HG02938 (cell line): ENCODE measurements around the gene SLC43A1.

Experiments
- ATAC-seq: cut with Tn5 transposase; IDR thresholded peaks from one replicate; pipeline ENCODE4 v1.9.1; 2021; ENCODE audit warnings: mild to moderate bottlenecking, moderate library complexity; ENCODE audit not compliant: unreplicated experiment

Gene SLC43A1

DNA sequence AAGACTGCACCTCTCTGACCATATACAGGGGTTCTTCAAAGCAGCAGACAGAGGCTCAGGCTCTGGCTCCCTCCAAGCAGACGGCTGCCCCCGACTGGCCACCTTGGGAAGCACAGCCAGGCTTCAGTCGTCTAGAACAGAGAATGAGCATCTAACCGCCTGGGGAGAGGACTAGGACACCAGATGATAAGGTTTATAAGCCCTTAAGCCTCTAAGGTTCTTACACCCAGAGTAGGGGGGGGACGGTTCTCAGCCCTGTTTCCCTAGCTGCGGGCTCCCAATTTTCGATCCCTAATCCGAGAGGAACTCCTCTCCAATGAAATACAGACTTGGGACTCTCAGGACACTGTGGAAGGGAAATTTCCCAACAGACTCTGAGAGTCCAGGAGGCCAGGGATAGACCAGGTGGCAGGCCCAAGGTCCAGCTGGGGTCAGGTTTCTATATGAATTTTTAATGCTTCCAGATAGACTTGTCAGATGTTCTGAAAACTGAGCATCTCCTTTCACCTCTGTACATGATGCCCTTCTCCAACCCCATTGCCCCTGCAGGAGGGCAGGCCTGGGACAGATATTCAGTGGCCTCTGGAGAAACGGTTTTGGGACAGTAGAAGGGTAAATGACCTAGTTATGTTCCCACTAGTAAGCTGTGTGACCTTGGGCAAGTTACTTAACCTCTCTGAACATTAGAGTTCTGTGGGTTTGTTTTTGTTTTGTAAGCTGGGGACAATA is 34.9 kb downstream of the SLC43A1 start:
- peak; percentile 27 for ATAC-seq

DNA sequence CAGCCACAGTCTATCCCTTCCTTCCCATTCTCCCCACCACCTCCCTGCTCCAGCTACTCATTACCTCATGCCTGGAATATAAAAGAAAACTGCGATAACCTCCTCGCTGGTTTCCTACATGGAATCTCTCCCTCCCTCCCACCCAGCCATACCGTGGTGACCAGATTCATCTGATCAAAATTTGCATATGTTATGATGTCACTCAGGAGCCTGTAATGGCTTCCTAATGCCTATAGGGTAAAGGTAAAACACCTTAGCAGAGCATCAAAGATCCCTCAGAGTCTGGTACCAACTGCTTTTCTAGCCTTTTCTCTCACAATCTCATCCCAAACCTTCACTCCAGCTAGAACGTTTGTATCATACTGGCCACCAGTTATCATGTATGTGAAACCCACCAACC is 35.6 kb downstream of the SLC43A1 start:
- no peak for ATAC-seq

DNA sequence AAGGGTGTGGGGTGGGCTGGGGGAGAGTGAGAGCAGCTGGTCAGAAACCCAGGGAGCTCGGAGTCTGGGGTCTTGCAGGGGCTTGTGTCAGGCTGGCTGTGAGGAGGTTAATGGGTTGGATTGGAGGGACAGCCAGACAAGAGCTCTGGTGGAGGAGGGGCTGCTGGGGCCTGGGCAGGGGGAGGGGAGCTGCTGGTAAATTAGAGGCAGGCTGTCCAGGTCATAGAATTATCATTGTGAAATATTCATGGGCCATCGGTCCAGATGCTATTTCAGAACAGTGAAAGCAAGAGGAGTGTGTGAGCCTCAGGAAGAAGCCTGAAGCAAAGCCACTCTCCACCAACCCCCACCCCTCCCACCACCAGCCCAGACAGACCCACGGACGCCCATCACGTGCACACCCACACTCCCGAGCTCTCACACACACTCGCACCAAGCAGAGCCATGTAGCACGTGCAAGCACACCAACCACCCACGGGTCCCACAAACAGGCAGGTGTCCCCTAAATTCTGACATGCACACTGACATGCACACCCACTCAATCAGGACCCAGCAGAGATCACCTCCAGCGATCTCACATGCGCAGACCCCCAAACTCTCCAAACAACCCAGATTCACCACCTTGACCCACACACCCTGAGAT is 36.4 kb downstream of the SLC43A1 start:
- ATAC-seq: no peak

DNA sequence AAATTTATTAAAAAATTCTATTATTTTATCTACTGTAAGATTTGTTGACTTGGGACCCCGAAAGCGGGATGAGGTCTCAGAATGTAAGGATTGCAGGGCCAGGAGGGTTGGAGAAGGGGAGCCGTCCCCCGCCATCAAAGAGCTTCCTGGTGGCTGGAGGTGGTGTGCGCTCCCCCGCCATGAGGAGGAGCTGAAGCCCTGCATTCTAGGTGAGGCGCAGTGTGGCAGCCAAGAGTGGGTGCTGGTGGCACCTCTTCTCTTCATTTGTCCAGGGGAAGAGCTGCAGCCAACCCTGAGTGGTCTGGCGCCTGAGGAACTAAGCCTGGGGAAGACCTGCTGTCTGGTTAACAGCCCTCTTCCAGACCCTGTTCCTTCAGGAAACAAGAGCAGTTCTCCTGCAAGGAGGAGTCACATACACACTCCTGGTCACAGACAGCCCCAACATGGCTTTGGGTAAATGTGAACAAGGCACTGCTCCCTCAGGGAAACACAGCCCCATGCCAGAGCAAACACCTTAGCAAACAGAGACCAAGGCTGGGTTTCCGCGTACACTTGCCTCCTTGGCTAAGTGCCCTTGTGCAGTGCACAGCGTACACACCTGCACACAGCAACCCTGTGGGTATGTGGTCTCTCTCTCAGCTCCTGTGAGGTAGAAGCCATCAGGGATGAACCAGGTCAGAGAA is 37.9 kb downstream of the SLC43A1 start:
- no peak for ATAC-seq

DNA sequence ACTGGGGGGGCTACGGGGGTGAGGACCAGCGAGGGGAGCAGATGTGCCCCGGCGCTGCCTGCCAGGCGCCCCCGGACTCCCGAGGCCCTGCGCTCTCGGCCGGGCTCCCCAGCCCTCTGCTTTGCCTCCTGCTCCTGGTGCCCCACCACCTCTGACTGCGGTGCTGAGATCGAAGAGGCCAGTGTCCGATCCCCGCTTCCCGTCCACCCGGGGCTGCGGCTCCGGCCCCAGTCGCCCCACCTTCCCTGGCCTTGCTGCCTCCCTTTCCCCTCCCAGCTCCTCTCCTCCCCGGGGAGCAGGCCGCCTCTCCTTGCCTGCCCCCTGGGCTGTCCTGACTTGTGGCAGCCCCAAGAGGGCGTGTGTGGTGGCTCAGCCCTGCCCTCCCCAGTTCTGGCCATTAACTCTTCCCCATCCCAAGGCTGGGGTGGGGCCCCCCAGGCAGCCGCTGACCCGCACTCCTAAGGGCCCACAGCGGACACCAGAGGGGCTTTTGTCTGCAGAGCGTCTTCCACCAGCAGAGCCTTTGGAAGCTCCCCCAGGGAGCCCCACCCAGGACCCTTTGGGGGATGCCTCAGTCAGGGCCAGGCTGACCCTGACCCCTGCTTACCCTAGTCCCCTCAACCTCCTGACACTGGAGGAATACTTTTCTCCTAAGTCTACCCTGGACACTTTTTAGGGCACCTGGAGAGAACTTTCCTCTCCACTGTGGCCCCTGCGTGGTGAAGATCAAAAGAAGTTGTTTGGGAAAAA is 38.6 kb downstream of the SLC43A1 start:
- peak; percentile 41 for ATAC-seq

DNA sequence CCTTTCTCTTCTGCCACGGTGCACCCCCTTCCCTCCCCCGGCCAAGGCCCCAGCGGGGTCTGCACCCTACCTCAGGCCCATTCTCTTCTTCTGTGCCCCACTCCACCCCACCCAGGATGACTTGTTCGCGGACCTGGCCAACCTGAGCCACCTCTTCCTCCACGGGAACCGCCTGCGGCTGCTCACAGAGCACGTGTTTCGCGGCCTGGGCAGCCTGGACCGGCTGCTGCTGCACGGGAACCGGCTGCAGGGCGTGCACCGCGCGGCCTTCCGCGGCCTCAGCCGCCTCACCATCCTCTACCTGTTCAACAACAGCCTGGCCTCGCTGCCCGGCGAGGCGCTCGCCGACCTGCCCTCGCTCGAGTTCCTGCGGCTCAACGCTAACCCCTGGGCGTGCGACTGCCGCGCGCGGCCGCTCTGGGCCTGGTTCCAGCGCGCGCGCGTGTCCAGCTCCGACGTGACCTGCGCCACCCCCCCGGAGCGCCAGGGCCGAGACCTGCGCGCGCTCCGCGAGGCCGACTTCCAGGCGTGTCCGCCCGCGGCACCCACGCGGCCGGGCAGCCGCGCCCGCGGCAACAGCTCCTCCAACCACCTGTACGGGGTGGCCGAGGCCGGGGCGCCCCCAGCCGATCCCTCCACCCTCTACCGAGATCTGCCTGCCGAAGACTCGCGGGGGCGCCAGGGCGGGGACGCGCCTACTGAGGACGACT is 39.3 kb downstream of the SLC43A1 start:
- peak; percentile 23 for ATAC-seq

DNA sequence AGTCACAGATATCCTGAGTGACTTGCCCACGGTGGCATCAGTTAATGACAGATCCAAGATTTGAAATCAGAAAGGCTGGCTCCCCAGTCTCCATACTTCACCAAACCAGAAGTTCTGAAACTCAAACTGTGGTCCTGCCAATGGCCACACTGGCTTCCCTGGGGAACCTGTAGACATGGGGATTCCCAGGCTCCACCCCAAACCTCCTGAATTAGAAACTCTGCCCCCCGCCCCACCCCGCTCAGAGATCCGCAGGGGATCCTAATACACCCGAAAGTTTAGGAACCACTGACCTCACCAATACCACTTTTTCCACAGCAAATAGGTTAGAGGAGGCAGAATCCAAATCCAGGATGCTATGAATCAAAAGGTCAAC is 39.8 kb downstream of the SLC43A1 start:
- ATAC-seq: no peak

DNA sequence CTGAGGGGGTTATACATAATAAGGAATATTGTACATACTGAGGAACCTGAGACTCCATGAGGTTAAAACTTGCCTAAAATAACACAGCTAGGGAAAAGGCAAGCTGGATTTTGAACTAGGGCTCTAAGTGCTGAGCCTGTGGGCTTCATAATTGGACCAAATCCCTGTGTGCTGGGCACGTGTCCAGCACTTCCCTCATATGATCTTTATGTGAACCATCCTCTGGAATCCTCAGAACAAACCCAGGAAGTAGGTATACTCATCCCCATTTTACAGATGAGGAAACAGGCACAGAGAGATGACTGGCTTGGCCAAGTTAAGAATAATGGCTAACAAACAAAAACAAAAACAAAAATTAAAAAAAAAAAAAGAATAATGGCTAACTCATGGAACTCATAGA is 40.3 kb downstream of the SLC43A1 start:
- ATAC-seq: no peak

DNA sequence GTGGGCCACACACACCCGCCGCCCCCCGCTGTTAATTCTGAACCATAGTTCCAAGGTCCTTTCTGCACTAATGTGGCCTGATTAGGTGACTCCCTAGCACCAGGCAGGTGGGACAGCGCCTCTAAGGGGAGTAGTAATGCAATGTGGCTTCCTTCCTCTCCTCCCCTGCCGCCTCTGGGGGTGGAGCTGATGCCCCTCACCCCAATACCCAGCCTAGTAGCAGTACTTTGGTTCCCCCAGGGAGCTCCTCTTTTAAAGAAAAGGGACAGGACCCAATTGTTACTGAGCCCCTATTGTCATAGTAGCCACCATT is 40.7 kb downstream of the SLC43A1 start:
- no peak for ATAC-seq

DNA sequence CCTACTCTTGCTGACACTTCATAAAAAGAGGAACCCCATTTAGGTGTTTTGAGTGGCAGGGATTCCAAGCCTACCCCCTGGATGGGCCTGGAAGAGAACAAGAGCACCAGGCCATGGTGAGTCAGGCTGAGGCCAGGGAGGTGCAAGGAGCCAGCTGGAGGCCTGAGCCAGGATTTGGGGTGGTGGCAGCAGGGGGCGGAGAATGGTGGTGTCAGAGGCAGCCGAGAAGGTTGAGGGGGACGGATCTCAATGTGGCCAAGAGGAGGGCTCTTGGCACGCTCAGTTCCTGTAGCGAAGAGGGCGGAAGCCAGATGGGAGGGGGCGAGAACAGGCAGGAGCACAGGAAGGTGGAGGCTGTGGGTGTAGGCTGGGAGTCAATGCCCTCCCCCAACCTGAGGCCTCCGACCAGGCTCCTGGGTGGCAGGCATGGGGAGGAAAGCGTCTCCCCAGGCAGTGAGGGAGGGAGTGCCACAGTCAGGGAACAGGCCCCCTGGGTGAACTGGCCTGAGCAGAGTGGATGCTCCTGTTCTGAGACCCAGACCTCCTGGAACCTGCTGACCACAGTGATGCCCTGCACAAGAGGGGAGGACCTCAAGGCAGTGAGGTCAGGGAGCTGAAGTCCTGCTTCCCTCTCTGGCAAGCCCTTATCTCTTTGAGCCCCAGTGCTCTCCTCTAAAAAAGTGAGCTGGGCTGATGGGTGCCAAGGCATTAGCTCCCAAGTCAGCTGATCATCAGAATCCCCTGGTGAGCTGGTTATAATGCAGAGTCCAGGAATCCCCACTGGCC is 41.3 kb downstream of the SLC43A1 start:
- ATAC-seq: peak; percentile 48

DNA sequence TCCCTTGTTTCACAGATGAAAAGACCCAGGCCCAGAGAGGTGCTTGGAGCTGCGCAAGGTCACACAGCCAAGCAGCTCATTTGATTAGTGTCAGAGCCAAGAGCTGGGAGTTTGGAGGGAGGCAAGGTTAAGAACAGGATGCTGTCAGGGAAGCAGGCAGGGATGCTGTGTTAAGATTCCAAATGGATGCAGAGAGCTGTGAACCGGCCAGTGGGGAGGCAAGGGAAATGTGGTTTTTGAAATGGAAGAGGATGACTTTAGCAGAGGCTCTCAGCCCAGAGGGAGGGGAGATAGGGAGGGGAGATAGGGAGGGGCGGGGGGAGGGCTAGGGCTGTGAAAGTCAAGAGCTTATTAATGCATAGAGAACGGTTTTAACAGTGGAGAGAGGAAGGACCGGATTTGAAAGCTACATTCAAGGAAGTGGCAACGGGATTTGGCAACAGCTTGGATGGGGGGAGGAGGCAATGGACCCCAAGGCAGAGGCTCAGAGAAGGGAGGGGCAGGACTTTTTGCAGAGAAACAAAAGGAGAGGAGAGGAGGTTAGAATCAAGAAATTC is 42.1 kb downstream of the SLC43A1 start:
- ATAC-seq: no peak

DNA sequence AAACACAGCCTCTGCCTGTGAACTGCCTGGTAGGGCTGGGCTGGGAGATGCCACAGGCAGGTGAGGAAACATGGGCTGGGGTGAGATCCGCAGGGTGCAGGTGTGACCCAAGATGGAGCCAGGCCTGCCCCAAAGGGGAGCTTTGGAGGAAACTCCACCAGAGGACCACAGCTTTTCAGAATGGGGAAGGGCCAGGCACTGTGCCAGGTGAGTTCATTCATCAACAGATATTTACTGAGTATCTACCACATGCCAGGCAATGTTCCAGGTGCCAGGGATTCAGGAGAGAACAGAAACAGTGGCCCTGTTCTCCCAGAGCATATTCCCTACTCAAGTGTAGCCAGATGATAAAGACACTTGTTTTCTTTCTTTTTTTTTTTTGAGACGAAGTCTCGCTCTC is 44.0 kb downstream of the SLC43A1 start:
- ATAC-seq: no peak

DNA sequence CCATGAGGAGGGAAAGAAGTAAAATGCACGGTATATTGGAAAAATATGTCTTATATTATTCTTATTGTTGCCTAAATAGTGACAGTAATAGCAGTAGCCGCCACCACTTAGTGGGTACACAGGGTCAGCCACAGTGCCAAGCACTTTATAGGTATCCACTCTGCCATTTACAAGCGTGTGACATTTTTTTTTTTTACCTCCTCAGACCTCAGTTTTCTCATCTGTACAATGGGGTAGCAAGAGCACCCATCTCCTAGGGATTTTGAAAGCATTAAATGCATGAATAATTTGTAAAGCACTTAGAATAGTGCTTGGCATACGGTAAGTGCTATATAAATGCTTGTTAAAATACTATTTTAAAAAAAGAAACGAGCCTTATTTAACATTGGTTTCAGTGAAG is 46.2 kb downstream of the SLC43A1 start:
- ATAC-seq: no peak

DNA sequence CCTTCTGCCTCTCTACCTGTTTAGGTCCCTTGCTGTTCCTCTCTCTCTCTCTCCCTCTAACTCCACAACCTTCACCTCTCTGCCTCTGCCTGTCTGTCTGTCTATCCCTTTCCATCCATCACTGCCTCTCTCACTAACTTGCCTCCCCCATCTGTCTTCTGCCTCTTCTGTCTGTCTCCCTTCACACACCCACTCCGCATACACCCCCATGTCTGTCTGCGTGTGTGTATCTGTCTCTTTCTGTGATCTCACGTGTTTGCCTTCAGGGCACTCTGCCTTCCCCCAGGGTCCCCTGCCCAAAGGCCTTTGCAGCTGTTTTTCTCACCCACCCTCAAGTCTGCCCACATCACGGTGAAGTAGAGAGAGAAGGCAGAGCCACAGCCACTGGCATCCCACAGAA is 47.2 kb downstream of the SLC43A1 start:
- no peak for ATAC-seq

DNA sequence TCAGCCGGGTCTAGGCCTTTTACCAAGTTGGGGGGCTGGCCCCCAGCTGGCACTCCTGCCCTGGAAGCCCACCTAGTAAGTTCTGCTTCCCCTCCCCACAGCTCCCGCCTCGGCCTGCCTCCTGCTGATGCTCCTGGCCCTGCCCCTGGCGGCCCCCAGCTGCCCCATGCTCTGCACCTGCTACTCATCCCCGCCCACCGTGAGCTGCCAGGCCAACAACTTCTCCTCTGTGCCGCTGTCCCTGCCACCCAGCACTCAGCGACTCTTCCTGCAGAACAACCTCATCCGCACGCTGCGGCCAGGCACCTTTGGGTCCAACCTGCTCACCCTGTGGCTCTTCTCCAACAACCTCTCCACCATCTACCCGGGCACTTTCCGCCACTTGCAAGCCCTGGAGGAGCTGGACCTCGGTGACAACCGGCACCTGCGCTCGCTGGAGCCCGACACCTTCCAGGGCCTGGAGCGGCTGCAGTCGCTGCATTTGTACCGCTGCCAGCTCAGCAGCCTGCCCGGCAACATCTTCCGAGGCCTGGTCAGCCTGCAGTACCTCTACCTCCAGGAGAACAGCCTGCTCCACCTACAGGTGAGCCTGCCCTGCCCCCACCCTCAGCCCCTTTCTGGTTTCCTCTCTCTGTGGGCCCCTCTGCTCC is 47.9 kb downstream of the SLC43A1 start:
- ATAC-seq: no peak

DNA sequence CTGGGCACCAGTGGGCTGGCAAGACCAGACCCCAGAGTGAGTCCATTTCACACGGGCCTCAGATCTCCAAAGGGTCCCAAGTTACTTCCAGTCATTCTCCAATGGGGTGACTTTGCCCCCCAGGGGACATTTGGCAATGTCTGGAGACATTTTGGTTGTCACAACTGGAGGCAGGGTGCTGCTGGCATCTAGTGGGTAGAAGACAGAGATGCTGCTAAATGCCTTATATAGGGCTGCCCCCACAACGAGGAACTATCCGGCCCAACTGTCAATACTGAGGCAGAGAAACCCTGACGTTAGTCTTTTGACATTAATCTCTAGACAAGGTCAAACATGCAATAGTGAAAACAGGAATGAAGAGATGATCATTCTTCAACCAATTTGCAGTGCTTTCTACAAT is 48.8 kb downstream of the SLC43A1 start:
- no peak for ATAC-seq

DNA sequence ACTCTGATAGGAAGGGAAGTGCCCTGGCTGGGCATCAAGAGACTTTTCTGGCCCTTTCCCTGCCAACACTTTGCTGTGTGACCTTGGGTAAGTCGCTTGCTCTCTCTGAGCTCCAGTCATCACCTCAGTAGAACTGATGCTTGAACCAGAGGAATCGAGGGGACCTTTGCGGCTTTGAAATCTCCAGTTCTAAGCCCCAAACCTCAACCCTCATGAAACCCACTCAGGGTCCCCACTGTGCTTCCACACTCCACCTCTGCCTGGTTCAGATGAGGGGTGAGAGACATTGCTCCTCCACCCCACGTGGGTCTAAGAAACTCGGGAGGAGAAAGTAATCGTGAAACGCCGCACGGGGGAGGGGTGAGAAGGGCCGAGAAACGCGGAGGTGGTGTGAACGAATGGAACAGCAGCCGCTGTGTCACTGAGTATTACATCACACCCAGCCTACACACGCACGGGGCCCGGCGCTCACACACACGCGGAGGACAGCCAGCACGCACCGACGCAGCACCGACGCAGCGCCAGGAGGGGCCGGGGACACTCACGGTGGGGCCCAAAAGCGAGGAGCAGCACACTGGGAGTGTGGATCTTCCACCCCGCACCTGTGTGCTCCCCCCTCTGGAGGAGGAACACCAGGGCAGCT is 50.8 kb downstream of the SLC43A1 start:
- no peak for ATAC-seq

DNA sequence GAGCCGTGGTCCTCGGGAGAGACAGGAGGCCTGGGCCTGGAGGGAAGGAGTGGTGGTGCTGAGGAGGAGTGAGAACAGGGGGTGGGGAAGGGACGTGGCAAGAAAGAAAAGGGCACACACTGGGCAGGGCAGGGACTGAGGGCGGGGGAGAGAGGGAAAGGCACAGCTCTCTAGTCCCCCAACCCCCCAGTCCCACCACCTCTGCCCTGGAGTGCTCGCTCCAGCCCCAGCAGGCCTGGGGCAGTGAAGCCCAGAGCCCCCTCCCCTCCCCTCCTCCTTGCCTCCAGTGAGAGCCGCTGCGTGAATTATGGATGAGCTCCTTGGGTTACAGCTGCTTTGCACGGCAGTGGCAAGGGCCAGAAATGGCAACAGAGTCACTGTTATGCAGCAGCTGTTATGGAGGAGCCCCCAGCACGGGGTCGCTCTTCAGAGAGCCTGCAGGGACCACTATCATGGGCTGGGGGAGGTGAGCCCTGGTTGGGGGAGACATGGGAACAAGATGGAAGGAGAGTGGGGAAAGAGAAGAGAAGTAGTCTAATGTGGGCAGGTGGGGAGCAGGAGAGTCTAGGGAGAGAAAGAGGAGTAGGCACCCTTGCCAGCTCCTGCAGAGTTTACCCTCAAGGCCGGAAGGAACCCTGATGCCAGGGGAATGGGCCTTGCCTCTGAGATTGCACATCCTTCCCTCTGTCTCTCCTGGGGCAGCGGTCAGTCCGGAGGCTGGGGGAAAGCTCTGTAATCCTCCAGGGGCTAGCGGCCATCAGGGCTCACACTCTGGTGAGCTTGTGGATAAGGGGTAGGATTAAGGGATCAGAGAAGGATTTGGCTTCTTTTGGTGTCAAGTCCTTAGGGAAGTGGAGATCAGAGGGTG is 51.6 kb downstream of the SLC43A1 start:
- no peak for ATAC-seq
